HS-27A (cell line): ENCODE data around the gene AQP2.
"Not testable (repeated sequence)": the region's sequence is repeated elsewhere in the genome, so short reads cannot be mapped to it uniquely, and the experiment has no call there.

ENCODE experiments used
- DNase-seq: peaks from one replicate; pipeline ENCODE4 v3.0.0-alpha.2; 2012; ENCODE audit warnings: low read depth, missing footprints

AQP2 gene

DNA sequence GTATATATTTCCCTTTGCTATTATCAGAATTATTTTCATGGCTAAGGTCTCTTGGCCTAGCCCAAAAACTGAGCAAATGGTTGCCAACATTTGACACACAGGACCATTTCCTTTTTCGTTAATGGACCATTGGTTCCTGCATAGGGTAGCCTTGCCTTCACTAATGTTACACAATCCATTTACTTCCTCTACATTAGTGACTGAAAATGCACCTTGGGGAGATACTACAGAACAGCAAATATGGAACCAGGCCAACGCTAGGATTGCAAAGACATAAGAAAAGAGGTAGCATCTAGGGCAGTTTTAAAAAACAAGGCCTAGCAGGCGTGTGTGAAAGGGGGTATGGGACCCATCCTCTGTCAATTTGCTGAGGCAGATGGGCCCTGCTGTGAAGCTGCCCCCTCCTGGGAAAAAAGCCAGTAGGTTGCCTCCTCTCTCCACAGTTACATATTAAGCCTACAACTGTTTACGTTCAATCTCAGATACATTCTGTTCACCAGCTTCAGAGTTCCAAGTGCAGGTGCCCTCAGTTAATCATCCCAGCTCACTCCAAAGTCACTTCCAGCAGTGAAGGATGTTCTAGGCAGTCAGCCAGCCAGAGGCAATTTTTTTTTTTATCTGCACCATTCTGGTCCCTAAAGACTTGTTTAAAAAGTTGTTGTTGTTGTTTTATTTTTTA is 37.2 kb downstream of the AQP2 start:
- no peak for DNase-seq

DNA sequence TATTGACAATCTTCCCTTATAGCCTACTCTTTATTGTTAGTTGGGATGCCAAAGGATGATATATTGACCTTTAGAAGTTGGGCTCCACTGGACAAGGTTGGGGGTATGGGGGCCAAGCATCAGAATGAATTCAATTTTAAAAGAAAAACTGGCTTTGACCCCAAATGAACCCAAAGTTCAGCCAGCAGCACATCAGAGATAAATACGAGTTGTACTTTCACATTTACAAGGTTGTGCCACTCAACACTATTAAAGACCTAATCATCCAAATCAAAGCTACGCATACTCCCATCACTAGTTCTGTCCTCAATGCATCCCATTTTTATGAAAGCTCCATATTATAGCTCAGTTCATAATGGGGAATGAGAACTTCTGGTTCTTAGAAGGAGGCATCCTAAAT is 38.9 kb downstream of the AQP2 start:
- not testable (repeated sequence) for DNase-seq

DNA sequence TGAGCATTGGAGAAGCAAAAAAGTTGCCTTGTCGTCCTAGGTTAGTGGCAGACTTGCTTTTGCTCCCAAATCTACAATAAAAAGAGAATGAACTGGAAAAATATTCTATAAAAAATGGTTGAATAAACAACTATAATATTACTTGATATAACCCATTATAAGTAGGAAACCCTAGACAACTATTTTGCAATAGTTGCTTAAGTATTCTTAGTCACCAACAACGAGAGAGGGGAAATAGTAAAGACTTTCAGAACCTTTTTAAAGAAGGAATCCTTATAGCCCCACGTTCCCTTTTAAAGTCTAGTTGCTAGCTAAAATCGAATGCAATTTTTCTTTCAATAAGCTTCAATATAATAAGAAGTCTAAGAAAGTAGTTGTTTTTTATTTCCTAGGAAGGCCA is 39.7 kb downstream of the AQP2 start:
- no peak for DNase-seq

DNA sequence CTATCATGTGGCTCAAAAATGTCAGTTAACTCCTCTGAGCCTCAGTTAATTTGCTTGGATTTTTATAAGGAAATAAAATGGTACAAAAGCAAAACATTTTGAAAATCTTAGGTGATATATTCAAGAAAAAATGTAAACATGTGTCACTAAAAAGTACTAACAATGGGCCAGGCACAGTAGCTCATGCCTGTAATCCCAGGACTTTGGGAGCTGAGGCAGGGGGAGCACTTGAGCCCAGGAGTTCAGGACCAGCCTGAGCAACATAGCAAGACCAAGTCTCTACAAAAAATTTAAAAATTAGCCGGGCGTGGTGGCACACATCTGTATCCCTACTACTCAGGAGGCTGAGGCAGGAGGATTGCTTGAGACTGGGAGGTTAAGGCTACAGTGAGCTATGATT is 47.9 kb downstream of the AQP2 start:
- DNase-seq, result no peak

DNA sequence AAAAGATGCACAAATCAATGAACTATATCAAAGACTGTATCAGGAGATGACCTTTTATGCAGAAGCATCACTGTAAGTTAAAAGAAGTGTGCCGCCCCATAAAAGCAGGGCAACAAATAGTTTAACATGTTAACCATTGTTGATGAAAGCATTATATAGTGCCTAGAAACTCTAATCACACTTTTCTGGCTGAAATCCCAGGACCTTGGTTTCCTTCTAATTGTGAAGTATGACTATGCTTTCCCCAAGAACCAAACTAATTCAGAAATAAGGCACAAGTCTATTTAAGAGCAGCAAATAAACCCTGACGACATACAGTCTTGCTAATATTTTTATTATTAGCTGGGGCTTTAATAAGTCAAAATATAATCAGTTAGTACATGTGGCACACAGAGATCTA is 53.1 kb downstream of the AQP2 start:
- no peak for DNase-seq

DNA sequence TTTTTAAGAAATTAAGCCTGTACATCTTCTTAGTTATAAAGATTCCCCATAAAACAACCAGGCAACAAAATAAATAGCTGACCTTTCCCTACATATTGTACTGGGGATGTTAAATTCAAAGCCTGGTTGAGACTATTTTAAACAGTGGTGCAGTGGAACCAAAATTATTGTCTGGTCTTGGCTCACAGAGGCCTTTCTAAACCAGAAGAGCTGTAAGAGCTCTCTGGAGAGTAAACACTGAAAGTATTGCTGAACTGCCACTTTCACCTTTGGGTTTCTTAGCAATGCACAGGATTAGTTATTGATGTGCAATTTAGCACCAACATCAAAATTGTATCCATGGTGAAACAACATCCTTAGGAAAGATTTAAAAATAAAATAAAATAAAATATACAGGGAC is 54.2 kb downstream of the AQP2 start:
- no peak for DNase-seq

DNA sequence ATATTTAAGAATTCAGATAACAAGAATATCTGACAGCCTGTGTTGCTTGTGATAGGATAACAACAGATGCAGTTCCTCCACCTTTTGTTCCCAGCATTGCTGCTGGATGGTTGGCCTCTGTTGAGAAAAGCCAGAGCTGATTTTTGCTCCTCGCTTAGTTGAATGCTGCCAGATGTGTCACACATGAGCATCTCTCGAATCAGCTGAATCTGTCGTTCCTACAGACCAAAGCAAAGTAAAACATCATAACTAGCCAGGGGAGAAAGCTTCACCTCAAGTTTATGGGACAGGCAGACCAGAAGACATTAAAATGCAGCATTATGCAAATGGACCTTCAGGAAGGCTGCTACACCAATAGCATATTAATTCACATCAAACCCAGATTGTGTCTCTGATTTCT is 54.6 kb downstream of the AQP2 start:
- DNase-seq, result no peak

GRCh38 chr12:50006280-50006679 is 55.7 kb downstream of the AQP2 start:
- no peak for DNase-seq

DNA sequence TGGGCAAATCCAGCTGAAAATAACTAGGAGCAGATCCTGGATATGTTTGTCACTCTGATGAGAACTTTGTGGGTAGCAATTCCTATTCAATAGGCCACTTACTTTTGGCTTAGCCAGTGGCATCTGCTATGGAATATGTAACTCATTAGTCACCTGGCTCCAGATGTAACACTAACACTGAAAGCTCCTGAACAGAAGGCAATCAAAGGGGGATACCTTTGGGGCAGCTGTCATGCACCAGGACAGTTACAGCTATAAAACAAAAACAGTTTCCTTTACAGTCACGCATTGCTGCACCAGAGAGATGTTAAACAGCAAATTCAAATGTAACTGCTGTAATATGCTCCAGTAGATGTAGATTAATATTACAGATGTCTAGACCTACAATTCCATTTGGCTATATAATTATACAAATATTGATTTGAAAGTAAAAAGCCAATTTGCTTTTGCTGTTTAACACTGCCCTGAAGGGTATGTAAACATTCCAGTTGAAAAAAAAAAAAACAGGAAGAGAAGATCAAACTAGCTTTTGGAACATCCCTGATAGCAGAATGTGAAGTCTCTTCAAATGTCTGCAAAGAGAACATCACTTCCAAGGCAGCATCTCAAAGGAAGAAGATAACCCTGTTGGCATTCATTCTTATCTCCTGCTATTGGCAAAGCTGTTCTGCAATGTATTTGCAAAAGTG is 56.4 kb downstream of the AQP2 start:
- no peak for DNase-seq
